Left ventricle myocardium inferior (tissue), 1 donor: ENCODE measurements around the gene TAPBP. TPM values are rescaled to one million over a fixed set of nuclear protein-coding genes. Genes with fewer than 3 reads are reported as not detected.

Source experiments
- DNase-seq: peaks from one replicate; pipeline ENCODE4 v3.0.0-alpha.2; 2020
- H3K27ac ChIP-seq: fragments of 200-600 bp; replicated peaks from 2 replicates; pipeline ENCODE4 v1.8.0; 2021
- H3K27me3 ChIP-seq: fragments of 200-600 bp; 2 replicates; pipeline ENCODE4 v1.8.0; 2021; ENCODE audit warnings: low read depth
- H3K36me3 ChIP-seq: fragments of 200-600 bp; 2 replicates; pipeline ENCODE4 v1.8.0; 2021
- H3K4me1 ChIP-seq: fragments of 200-600 bp; 2 replicates; pipeline ENCODE4 v1.8.0; 2021
- H3K4me3 ChIP-seq: fragments of 200-600 bp; 2 replicates; pipeline ENCODE4 v1.8.0; 2021; ENCODE audit warnings: mild to moderate bottlenecking, moderate library complexity
- H3K9me3 ChIP-seq: fragments of 200-600 bp; replicated peaks from 2 replicates; pipeline ENCODE4 v1.8.0; 2021
- intact Hi-C: fragments of 100-400 bp; cut with micrococcal nuclease; formaldehyde crosslinking; loops from one replicate; pipeline ENCODE4 v1.11.0; 2022
- total RNA-seq: library from RNA; stranded (reverse); fragmentation: NEBNext Ultra II Directional; extraction: Animal tissue kit (Norgen Biotek cat#: 25700); gene quantifications from one replicate; pipeline ENCODE4 v1.2.1, GENCODE V29; 2021
- TF ChIP-seq, protein P1 (sequence below): fragments of 200-600 bp; IDR thresholded peaks from 2 replicates; pipeline ENCODE4 v1.8.0; 2021; ENCODE audit warnings: antibody characterized with exemption, mild to moderate bottlenecking, borderline replicate concordance
- donor health status: DM: no; HTN: yes; CAD: no; lungs with severe emphysema.

Gene TAPBP
- total RNA-seq, 1 donor from 2014 or later: 92.3 TPM

DNA sequence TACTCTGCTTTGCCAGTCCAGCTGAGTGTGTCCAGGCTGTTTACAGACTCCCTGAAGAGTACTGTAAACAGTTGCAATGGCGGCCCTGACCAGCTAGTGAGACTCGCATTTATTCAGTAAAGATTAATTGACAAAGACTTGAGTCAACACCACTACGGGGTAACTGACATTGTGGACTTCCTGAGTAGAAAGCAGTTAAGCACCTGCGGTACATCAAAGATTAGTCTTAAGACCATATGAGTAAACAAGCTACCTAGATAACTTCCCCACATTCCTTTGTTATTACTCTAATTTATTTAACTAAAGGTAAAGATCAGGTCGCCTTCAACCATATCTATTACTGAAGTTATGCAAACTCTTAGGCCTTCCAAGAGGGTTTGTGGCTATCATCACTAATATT lies 54.8 kb downstream of the TAPBP start:
- intact Hi-C loops: no loop called here
- peaks cover 71% of the 10 kb centered on the region for H3K36me3 ChIP-seq
- TF ChIP-seq, protein P1, sequence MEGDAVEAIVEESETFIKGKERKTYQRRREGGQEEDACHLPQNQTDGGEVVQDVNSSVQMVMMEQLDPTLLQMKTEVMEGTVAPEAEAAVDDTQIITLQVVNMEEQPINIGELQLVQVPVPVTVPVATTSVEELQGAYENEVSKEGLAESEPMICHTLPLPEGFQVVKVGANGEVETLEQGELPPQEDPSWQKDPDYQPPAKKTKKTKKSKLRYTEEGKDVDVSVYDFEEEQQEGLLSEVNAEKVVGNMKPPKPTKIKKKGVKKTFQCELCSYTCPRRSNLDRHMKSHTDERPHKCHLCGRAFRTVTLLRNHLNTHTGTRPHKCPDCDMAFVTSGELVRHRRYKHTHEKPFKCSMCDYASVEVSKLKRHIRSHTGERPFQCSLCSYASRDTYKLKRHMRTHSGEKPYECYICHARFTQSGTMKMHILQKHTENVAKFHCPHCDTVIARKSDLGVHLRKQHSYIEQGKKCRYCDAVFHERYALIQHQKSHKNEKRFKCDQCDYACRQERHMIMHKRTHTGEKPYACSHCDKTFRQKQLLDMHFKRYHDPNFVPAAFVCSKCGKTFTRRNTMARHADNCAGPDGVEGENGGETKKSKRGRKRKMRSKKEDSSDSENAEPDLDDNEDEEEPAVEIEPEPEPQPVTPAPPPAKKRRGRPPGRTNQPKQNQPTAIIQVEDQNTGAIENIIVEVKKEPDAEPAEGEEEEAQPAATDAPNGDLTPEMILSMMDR: no peak

DNA sequence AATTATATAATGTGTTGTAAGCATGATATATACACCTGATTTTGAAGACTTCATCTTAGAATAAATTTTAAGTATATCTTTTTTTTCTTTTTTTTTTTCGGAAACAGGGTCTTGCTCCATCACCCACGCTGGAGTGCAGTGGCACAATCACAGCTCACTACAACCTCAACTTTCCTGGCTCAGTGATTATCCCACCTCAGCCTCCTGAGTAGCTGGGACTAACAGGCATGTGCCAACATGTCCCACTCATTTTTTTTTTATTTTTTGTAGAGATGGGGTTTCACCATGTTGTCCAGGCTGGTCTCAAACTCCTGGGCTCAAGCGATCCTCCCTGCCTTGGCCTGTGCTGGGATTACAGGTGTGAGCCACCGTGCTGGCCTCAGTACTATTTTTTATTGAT lies 59.3 kb downstream of the TAPBP start:
- TF ChIP-seq, protein P1: no peak
- intact Hi-C loops: no loop called here
- H3K36me3 ChIP-seq: peaks cover 54% of the 10 kb centered on the region
- H3K27me3 ChIP-seq: no peaks in the 10 kb centered on the region
- no peak overlapping the region for H3K27ac ChIP-seq
- no peak overlapping the region for H3K4me3 ChIP-seq
- peaks cover 14% of the 10 kb centered on the region for H3K4me1 ChIP-seq
- no peak for DNase-seq
- no peaks in the 10 kb centered on the region for H3K9me3 ChIP-seq

More for the DNA sequence above, 54.8 kb downstream of the TAPBP start:
- Histone ChIP-seq H3K27ac (no peak overlapping the region), H3K9me3 (no peaks in the 10 kb centered on the region), H3K4me1 (no peaks in the 10 kb centered on the region), H3K27me3 (no peaks in the 10 kb centered on the region), H3K4me3 (no peak overlapping the region)
- no peak for DNase-seq

DNA sequence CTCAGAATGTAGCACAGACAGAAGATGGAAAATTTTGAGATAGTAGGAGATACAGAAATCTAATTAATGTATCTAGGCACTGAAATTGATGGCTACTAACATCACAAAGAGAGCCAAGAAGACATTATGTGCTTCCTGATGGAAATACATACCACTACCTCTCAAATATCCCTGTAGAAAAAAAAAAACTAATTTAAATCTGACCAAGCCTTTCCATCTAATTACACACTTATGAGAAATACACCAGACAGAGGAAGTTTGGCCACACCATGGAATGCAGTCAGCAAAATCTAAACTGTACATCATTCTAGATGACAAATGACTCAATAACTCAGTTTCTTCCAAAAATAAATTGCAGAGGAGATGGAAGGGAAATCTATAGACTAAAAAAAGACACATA lies 61.1 kb downstream of the TAPBP start:
- TF ChIP-seq, protein P1: no peak
- Histone ChIP-seq H3K4me3 (no peak overlapping the region), H3K36me3 (peaks cover 38% of the 10 kb centered on the region), H3K27me3 (no peaks in the 10 kb centered on the region), H3K9me3 (no peaks in the 10 kb centered on the region), H3K4me1 (peaks cover 28% of the 10 kb centered on the region), H3K27ac (no peak overlapping the region)
- intact Hi-C loops: no loop called here
- DNase-seq: no peak

DNA sequence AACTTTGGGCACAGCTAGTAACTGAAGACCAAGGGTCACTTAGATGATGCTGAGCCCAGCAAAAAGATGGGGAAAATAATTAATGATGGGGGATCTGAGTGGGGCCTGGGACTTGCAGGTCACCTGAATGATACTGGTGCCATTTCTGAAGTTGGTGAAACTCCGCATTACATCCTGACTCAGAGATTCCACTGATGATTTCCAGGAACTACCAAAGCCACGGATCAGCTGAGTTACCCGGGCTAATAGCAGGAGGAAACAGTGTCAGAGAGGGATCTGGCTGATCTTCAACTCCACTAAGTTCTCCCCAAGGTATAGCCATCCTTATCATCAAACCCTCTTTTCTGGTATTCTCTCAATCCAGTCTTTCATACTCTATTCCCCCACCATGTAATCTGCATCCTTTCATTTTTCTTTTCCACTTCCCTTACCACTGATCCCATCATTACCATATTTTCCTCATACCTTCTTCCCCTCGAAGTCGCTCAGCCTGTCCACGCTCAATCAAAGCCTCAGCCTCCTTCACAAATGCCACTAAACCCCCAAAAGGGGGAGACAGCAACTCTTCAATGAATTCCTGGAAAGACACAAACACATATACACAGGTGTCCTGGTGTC lies 62.4 kb downstream of the TAPBP start:
- Histone ChIP-seq H3K4me3 (no peak overlapping the region), H3K27me3 (no peaks in the 10 kb centered on the region), H3K27ac (no peak overlapping the region), H3K9me3 (no peaks in the 10 kb centered on the region), H3K4me1 (peaks cover 30% of the 10 kb centered on the region), H3K36me3 (peaks cover 25% of the 10 kb centered on the region)
- TF ChIP-seq, protein P1: no peak
- intact Hi-C loops: no loop called here
- DNase-seq: no peak

DNA sequence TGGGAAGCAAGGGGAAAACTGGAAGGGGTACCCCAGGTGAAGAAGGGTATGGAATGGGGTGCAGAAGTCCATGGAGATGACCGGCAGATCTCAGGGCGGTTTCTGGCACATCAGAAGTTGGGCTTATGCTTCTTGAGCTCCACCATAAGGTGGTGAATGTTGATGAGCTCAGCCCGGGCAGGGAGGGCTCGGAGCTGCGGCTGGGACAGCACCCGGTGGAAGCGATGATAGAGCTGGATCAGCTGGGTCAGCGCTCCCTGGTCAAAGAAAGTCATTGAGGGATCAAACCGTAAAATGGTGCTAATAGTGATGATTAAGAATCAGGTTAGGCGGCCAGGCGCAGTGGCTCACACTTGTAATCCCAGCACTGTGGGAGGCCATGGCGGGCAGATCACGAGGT lies 63.1 kb downstream of the TAPBP start:
- TF ChIP-seq, protein P1: no peak
- DNase-seq: no peak
- H3K9me3 ChIP-seq: no peaks in the 10 kb centered on the region
- H3K4me1 ChIP-seq: peaks cover 30% of the 10 kb centered on the region
- no peak overlapping the region for H3K4me3 ChIP-seq
- no peaks in the 10 kb centered on the region for H3K27me3 ChIP-seq
- H3K36me3 ChIP-seq: peaks cover 23% of the 10 kb centered on the region
- peak overlapping the region; percentile 96 for H3K27ac ChIP-seq
- intact Hi-C loops: no loop called here
